Amniotic epithelial cell (primary cell): Measurements from ENCODE around the gene SEL1L3.

ENCODE experiments used
- DNase-seq: peaks from one replicate; pipeline ENCODE4 v3.0.0-alpha.2; 2010; ENCODE audit warnings: low read depth

SEL1L3 gene

DNA sequence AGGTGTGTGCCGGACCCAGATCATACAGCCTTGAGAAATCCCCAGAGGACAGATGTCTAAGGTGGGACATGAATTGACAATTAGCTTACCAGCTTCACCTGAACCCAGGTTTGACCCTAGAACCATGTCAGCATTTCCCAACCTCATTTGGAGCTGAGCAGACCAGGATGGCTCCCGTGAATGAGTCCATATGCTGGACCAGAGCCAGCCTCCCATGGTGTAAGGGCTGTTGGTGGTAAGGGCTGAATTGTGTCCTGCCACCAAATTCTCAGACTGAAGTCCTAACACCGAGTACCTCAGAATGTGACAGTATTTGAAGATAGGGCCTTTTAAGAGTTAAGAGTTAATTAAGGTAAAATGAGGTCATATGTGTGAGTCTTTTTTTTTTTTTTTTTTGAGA lies 118.8 kb downstream of the SEL1L3 start:
- no peak for DNase-seq

DNA sequence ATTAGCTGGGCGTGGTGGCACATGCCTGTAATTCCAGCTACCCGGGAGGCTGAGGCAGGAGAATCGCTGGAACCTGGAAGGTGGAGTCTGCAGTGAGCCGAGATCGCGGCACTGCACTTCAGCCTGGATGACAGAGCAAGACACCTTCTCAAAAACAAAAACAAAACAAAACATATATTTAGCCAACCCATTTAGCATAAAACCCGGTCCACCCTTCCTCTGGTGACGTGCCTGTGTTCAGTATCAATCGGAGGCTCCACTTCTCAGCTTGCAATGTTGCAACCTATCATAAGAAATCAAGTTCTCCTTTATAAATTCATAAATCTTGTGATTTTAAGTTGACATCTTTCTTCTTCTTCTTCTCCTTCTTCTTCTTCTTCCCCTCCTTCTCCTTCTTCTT lies 133.2 kb downstream of the SEL1L3 start:
- no peak for DNase-seq

DNA sequence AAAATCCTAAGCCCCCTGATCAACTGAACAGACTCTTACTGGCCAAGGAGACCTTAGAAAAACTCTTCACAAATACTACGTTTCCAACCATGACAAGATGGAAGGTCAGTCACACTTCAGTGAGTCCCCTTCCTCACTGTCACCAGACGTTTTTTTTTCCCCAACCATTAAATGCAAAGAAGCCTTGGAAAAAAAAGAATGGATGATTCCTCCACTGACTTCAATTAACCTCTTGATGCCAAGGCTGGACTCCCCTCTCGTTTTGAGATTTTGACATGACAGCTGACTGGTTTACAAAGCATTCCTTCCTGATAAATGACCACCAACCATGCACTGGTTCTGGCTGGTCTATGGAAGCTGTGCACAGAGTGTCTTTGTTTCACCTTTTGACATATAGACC lies 133.9 kb downstream of the SEL1L3 start:
- no peak for DNase-seq

DNA sequence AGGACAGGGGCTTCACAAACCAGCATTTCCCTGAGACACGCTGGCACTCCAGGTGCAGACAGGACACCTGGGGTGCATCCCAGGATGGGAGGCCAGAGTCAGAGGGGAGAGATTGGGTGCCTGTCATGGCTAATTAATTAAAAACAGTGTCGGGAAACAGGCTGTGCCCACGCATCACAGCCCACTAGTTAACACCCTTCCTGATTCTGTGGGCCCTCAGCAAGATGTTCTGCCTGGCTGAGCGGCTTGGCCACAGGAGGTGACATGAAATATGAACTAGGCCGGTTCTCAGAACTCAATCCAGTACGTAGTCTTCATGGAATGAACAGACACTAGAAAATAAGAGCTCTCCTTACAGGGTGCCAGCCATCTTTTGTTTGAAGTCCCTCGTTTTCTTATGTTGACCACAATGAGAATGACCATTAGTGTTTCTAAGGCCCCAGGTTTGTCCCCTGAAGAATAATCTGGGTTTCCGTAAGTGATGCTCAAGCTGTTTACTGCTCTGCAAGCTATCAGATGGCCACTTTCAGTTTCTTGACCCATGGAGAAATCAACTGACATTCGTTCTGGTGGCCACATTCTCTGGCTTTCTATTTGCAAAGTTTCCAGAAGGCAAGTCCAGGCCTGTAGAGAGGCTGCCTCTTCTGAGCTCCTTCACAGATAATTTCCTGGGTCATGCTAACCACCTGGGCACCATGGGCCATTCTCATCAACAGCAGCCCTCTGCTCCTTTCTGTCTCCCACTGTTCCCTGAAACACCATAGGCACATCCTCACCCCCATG lies 134.9 kb downstream of the SEL1L3 start:
- DNase-seq, result no peak

- DNase-seq, result no peak
Observed at GRCh38 chr4:25725870-25726269, 136.9 kb downstream of the SEL1L3 start.

GRCh38 chr4:25723409-25723808 lies 139.4 kb downstream of the SEL1L3 start:
- DNase-seq, result no peak

- DNase-seq, result no peak
Observed at GRCh38 chr4:25722964-25723363, 139.8 kb downstream of the SEL1L3 start.

DNA sequence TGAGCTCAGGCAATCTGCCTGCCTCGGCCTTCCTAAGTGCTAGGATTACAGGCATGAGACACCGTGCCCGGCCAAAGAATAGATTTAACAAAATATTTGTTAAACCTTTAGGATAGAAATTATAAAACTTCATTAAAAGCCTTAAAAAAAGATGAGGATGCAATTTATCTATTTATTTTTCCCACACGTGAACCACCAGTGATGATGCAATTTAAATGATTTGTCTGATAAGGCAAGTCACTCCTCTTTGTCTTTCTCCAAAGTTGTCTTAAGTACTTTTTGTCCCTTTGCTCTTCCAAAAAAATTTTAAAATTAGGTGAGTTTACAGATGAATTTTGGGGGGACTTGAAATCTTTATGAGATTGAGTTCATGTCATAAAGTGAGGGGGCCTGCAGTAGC lies 149.0 kb downstream of the SEL1L3 start:
- DNase-seq, result no peak

- DNase-seq, result no peak
Observed at GRCh38 chr4:25712611-25713010, 150.2 kb downstream of the SEL1L3 start.

GRCh38 chr4:25710637-25711036 lies 152.2 kb downstream of the SEL1L3 start:
- DNase-seq, result no peak

GRCh38 chr4:25704516-25704915 lies 158.3 kb downstream of the SEL1L3 start:
- DNase-seq, result no peak

DNA sequence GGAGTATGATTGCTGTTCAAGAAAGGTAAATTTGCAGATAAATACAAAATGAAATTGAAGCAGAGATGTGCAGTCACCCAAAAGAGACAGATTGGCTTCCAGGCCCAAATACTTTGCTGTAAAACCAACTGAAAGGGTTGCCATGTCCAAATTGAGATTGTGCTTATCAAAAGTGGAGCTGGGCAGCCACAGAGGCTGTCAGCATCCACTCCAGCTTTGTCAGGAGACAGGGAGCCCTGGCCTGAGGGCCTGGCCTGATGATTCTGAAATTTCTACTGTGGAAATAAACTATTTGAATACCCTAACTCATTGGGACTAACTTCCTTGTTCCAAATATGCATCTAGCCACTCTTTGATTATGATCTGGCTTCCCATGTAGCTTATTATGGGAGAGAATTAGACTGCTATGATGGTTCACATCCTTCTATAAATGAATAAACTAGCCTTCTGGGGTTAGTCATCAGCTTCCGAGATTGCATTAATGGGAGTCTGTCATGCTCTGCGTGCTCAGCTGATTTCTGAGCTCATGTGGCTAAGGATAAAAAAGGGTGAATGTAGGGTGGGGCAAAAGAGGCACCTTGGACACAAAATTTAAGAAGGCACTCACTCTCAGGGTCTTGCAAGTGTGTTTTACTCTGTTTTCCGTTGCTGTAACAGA lies 158.9 kb downstream of the SEL1L3 start:
- peak; percentile 59 for DNase-seq

GRCh38 chr4:25702848-25703247 lies 159.9 kb downstream of the SEL1L3 start:
- DNase-seq, result peak; percentile 73

- DNase-seq, result no peak
Observed at GRCh38 chr4:25700661-25701060, 162.1 kb downstream of the SEL1L3 start.

GRCh38 chr4:25697516-25697915 lies 165.3 kb downstream of the SEL1L3 start:
- no peak for DNase-seq
